ENCODE measurements around the gene NCOA1.
"Not testable (repeated sequence)": the region's sequence is repeated elsewhere in the genome, so short reads cannot be mapped to it uniquely, and the experiment has no call there.

The NCOA1 gene

GRCh38 chr2:24579053-24579803 is 88.2 kb downstream of the NCOA1 start:
- DNase-seq (ENCODE audit: low read depth), result no peak

- no peak for DNase-seq (ENCODE audit: low read depth)
Measured at GRCh38 chr2:24580561-24580960, 89.5 kb downstream of the NCOA1 start.

- not testable (repeated sequence) for DNase-seq (ENCODE audit: low read depth)
Measured at GRCh38 chr2:24581971-24582370, 90.9 kb downstream of the NCOA1 start.

- no peak for DNase-seq (ENCODE audit: low read depth)
Measured at GRCh38 chr2:24586955-24587354, 95.9 kb downstream of the NCOA1 start.

- DNase-seq (ENCODE audit: low read depth), result no peak
Measured at GRCh38 chr2:24588294-24588693, 97.2 kb downstream of the NCOA1 start.

GRCh38 chr2:24592441-24593100 is 101.5 kb downstream of the NCOA1 start:
- no peak for DNase-seq (ENCODE audit: low read depth)

GRCh38 chr2:24594283-24594682 is 103.2 kb downstream of the NCOA1 start:
- DNase-seq (ENCODE audit: low read depth), result no peak

- no peak for DNase-seq (ENCODE audit: low read depth)
Measured at GRCh38 chr2:24597181-24597870, 106.3 kb downstream of the NCOA1 start.

GRCh38 chr2:24600140-24600539 is 109.1 kb downstream of the NCOA1 start:
- DNase-seq (ENCODE audit: low read depth), result not testable (repeated sequence)

- DNase-seq (ENCODE audit: low read depth), result no peak
Measured at GRCh38 chr2:24611631-24612030, 120.6 kb downstream of the NCOA1 start.

GRCh38 chr2:24613154-24613814 is 122.2 kb downstream of the NCOA1 start:
- DNase-seq (ENCODE audit: low read depth), result no peak

GRCh38 chr2:24616616-24617015 is 125.6 kb downstream of the NCOA1 start:
- no peak for DNase-seq (ENCODE audit: low read depth)

- no peak for DNase-seq (ENCODE audit: low read depth)
Measured at GRCh38 chr2:24617424-24617823, 126.4 kb downstream of the NCOA1 start.

- no peak for DNase-seq (ENCODE audit: low read depth)
Measured at GRCh38 chr2:24618144-24618543, 127.1 kb downstream of the NCOA1 start.

GRCh38 chr2:24618680-24619079 is 127.6 kb downstream of the NCOA1 start:
- DNase-seq (ENCODE audit: low read depth), result no peak

GRCh38 chr2:24620936-24621335 is 129.9 kb downstream of the NCOA1 start:
- no peak for DNase-seq (ENCODE audit: low read depth)

GRCh38 chr2:24621779-24622538 is 130.9 kb downstream of the NCOA1 start:
- no peak for DNase-seq (ENCODE audit: low read depth)

GRCh38 chr2:24623535-24623934 is 132.5 kb downstream of the NCOA1 start:
- no peak for DNase-seq (ENCODE audit: low read depth)

- DNase-seq (ENCODE audit: low read depth), result no peak
Measured at GRCh38 chr2:24625728-24626127, 134.7 kb downstream of the NCOA1 start.

GRCh38 chr2:24626131-24626530 is 135.1 kb downstream of the NCOA1 start:
- no peak for DNase-seq (ENCODE audit: low read depth)

- no peak for DNase-seq (ENCODE audit: low read depth)
Measured at GRCh38 chr2:24628746-24629145, 137.7 kb downstream of the NCOA1 start.

GRCh38 chr2:24632172-24632571 is 141.1 kb downstream of the NCOA1 start:
- no peak for DNase-seq (ENCODE audit: low read depth)

Data from stimulated activated CD8-positive, alpha-beta memory T cell treated with anti-CD3 and anti-CD28 coated beads, Interleukin-15, amount 100 ng/mL, for 1 hour (primary cell).